Stimulated activated CD4-positive, alpha-beta T cell treated with anti-CD3 and anti-CD28 coated beads, TNF-alpha, amount 100 ng/mL, for 48 hours (primary cell): ENCODE measurements around the gene NAALADL1.

Experiments
- DNase-seq, 3 donors: peaks; one replicate each; pipeline ENCODE4 v3.0.0-alpha.2; 2020; ENCODE audit warnings: low read depth in 3 of 3

Gene NAALADL1

GRCh38 chr11:65058419-65059054 lies at the start of gene NAALADL1:
Gene NAALADL1 (minus strand): TSS chr11:65058553. CDS start chr11:65058521, 32 bp downstream.
- no peak for DNase-seq

GRCh38 chr11:65107751-65108468 lies 49.6 kb upstream of the NAALADL1 start:
- DNase-seq, result no peak

GRCh38 chr11:65107078-65107477 lies 48.7 kb upstream of the NAALADL1 start:
- no peak for DNase-seq

- no peak for DNase-seq
Observed at GRCh38 chr11:65104628-65105027, 46.3 kb upstream of the NAALADL1 start.

- DNase-seq, result no peak
Observed at GRCh38 chr11:65103476-65103875, 45.1 kb upstream of the NAALADL1 start.

- DNase-seq, result no peak
Observed at GRCh38 chr11:65102142-65103095, 44.1 kb upstream of the NAALADL1 start.

GRCh38 chr11:65100674-65101350 lies 42.5 kb upstream of the NAALADL1 start:
- no peak for DNase-seq

- DNase-seq, result no peak
Observed at GRCh38 chr11:65096926-65097325, 38.6 kb upstream of the NAALADL1 start.

GRCh38 chr11:65095974-65096806 lies 37.8 kb upstream of the NAALADL1 start, which contains the start of gene VPS51:
Gene VPS51 (plus strand): TSS chr11:65096214. CDS start chr11:65096251, 37 bp downstream.
- DNase-seq, result peak; percentile 65 to 86 (median 76)

GRCh38 chr11:65095427-65095826 lies 37.1 kb upstream of the NAALADL1 start:
- DNase-seq, result no peak

GRCh38 chr11:65090628-65091027 lies 32.3 kb upstream of the NAALADL1 start:
- DNase-seq, result no peak

- no peak for DNase-seq
Observed at GRCh38 chr11:65089621-65090020, 31.3 kb upstream of the NAALADL1 start.

- no peak for DNase-seq
Observed at GRCh38 chr11:65087827-65088226, 29.5 kb upstream of the NAALADL1 start.

GRCh38 chr11:65087216-65087615 lies 28.9 kb upstream of the NAALADL1 start:
- no peak for DNase-seq

- no peak for DNase-seq
Observed at GRCh38 chr11:65086809-65087208, 28.5 kb upstream of the NAALADL1 start.

GRCh38 chr11:65085446-65085845 lies 27.1 kb upstream of the NAALADL1 start:
- no peak for DNase-seq

- DNase-seq, result no peak
Observed at GRCh38 chr11:65084598-65085375, 26.4 kb upstream of the NAALADL1 start.

- peak; percentile 91 to 93 (median 93) for DNase-seq
Observed at GRCh38 chr11:65083834-65084597, 25.7 kb upstream of the NAALADL1 start, which contains the start of the genes CDCA5 and ZFPL1. Gene CDCA5 (minus strand): TSS chr11:65084040. CDS start chr11:65083978, 62 bp downstream. Gene ZFPL1 (plus strand): TSS chr11:65084222. CDS start chr11:65084699, 477 bp downstream.
